Measurements from ENCODE around the gene G6PD. TPM values are rescaled to one million over a fixed set of nuclear protein-coding genes. Genes with fewer than 3 reads are reported as not detected.

Gene G6PD
- total and polyA plus RNA-seq, 2 donors (not counting 3 experiments of a cell fraction or from before 2014, with no cell fraction given): 155 to 159 TPM

GRCh38 chrX:154507673-154508383 is 38.8 kb downstream of the G6PD start:
- Histone ChIP-seq H3K79me2 (ENCODE audit: control insufficient read depth, insufficient read depth, low read length) (no peaks in the 10 kb centered on the region), H3K9me1 (replicated peaks; ENCODE audit: control insufficient read depth, extremely low read depth, insufficient read depth, low read length) (no peaks in the 10 kb centered on the region), H2AFZ (ENCODE audit: low read depth, low read length) (no peak overlapping the region), H3K27me3 (ENCODE audit: control insufficient read depth in 2 of 2, insufficient read depth in 2 of 2, low read length in 2 of 2) (no peaks in the 10 kb centered on the region), H3K9me3 (replicated peaks; ENCODE audit: control insufficient read depth, insufficient read depth, low read length) (no peaks in the 10 kb centered on the region), H3K4me1 (ENCODE audit: control insufficient read depth, extremely low read depth, insufficient read depth, low read length) (peaks cover 6% of the 10 kb centered on the region), H3K4me3 (replicated peaks in 1 of 3; ENCODE audit: insufficient read depth in 1 of 3, low read depth in 1 of 3, low read length in 3 of 3) (no peak overlapping the region), H3K9ac (replicated peaks; ENCODE audit: extremely low read depth, insufficient read depth, low read length) (no peak overlapping the region), H3K36me3 (ENCODE audit: control insufficient read depth in 2 of 2, extremely low read depth in 1 of 2, insufficient read depth in 2 of 2, low read length in 2 of 2) (no peaks in the 10 kb centered on the region), H3K4me2 (ENCODE audit: insufficient read depth, low read length) (no peak overlapping the region), H3K27ac (ENCODE audit: insufficient read depth, low read depth, low read length) (no peak overlapping the region), H4K20me1 (replicated peaks; ENCODE audit: control insufficient read depth, extremely low read depth, insufficient read depth, low read length) (no peaks in the 10 kb centered on the region)
- dilution Hi-C loops (cut with MboI; ENCODE audit: extremely low pct_ligation_motif_present, low sequenced_read_pairs) (no loop called here), intact Hi-C loops (cut with micrococcal nuclease) (no loop called here)
- POLR2A ChIA-PET: no interaction called here
- CTCF ChIA-PET: no interaction called here
- FAIRE-seq: no peak
- DNase-seq (ENCODE audit: low read depth, low spot score): no peak
- no peak for TF ChIP-seq POLR2A (IDR thresholded peaks at IDR 0.05; ENCODE audit: low read depth, low read length)
- TF ChIP-seq GATA2 (IDR thresholded peaks at IDR 0.05; ENCODE audit: insufficient read depth, insufficient read length, low read depth, low read length): no peak
- TF ChIP-seq JUN (IDR thresholded peaks at IDR 0.05; ENCODE audit: borderline replicate concordance, insufficient read depth, insufficient read length, low read depth): no peak
- TF ChIP-seq MYC (IDR thresholded peaks at IDR 0.05; ENCODE audit: low read depth, low read length): no peak
- no peak for TF ChIP-seq POLR2AphosphoS5 (IDR thresholded peaks at IDR 0.05; ENCODE audit: insufficient read depth, low read depth, low read length)
- no peak for TF ChIP-seq EZH2 (IDR thresholded peaks at IDR 0.05; ENCODE audit: borderline replicate concordance, low read depth, low read length, severe bottlenecking)
- TF ChIP-seq, protein P1, sequence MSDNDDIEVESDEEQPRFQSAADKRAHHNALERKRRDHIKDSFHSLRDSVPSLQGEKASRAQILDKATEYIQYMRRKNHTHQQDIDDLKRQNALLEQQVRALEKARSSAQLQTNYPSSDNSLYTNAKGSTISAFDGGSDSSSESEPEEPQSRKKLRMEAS (IDR thresholded peaks at IDR 0.05; ENCODE audit: insufficient read depth, insufficient read length): no peak
- TF ChIP-seq, protein P2, sequence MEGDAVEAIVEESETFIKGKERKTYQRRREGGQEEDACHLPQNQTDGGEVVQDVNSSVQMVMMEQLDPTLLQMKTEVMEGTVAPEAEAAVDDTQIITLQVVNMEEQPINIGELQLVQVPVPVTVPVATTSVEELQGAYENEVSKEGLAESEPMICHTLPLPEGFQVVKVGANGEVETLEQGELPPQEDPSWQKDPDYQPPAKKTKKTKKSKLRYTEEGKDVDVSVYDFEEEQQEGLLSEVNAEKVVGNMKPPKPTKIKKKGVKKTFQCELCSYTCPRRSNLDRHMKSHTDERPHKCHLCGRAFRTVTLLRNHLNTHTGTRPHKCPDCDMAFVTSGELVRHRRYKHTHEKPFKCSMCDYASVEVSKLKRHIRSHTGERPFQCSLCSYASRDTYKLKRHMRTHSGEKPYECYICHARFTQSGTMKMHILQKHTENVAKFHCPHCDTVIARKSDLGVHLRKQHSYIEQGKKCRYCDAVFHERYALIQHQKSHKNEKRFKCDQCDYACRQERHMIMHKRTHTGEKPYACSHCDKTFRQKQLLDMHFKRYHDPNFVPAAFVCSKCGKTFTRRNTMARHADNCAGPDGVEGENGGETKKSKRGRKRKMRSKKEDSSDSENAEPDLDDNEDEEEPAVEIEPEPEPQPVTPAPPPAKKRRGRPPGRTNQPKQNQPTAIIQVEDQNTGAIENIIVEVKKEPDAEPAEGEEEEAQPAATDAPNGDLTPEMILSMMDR (IDR thresholded peaks at IDR 0.05; ENCODE audit: extremely low read depth in 1 of 2, insufficient read depth in 1 of 2, low read depth in 1 of 2, low read length in 2 of 2): no peak
- TF ChIP-seq FOS (IDR thresholded peaks at IDR 0.05; ENCODE audit: borderline replicate concordance, insufficient read depth, low read length): no peak
- BruUV-seq (replicated peaks): no TSS peak
